B cell (primary cell): Measurements from ENCODE around the gene PRKCA. TPM values are rescaled to one million over a fixed set of nuclear protein-coding genes. Genes with fewer than 3 reads are reported as not detected.

Experiments
- ATAC-seq: fragments of 200-7000 bp; cut with Tn5 transposase; one replicate; pipeline ENCODE4 v1.10.0; 2021; ENCODE audit warnings: low read depth, mild to moderate bottlenecking, moderate number of reproducible peaks, moderate library complexity
- CTCF ChIA-PET: fragments of 350-600 bp; sonication (Branson Sonifier 250); formaldehyde crosslinking; loops from one replicate; lab custom pipeline; 2021; ENCODE audit warnings: antibody characterized with exemption, inconsistent platforms; lab: Charles Lee
- POLR2A ChIA-PET: fragments of 350-600 bp; sonication (Branson Sonifier 250); formaldehyde crosslinking; loops from one replicate; lab custom pipeline; 2021; ENCODE audit warnings: antibody characterized with exemption; lab: Charles Lee
- DNase-seq: peaks from one replicate; pipeline ENCODE4 v3.0.0; 2013
- H2AFZ ChIP-seq: 2 replicates; pipeline ENCODE4 v1.6.1; 2012; ENCODE audit warnings: mild to moderate bottlenecking, low read depth, low read length; ENCODE audit not compliant: insufficient read depth, poor library complexity, severe bottlenecking
- H3K27ac ChIP-seq, 2 donors: 1 replicate in 1 of 2; 2 replicates in 1 of 2; pipeline ENCODE4 v1.5.1; 2012 to 2013; ENCODE audit warnings: low read length in 2 of 2, mild to moderate bottlenecking in 2 of 2, moderate library complexity in 1 of 2
- H3K27me3 ChIP-seq, 4 experiments: fragments of 200-600 bp in 1 of 4; sonication (generic) in 1 of 4; replicated peaks in 1 of 4; 1 replicate in 2 of 4; 2 replicates in 2 of 4; pipeline versions ENCODE4 v1.6.1 to v1.7.0; 2013 to 2016; ENCODE audit warnings: low read length in 3 of 4, mild to moderate bottlenecking in 2 of 4, mixed read lengths in 1 of 4, moderate library complexity in 1 of 4; ENCODE audit not compliant: insufficient read depth in 4 of 4, control insufficient read depth in 3 of 4; ENCODE audit errors: control extremely low read depth in 1 of 4
- H3K36me3 ChIP-seq, 2 experiments: replicated peaks in 1 of 2; 1 replicate in 1 of 2; 2 replicates in 1 of 2; pipeline versions ENCODE4 v1.6.1 to v1.7.1; 2013; ENCODE audit warnings: low read length in 1 of 2; ENCODE audit not compliant: insufficient read depth in 2 of 2, control insufficient read depth in 1 of 2; ENCODE audit errors: control extremely low read depth in 1 of 2, extremely low read depth in 1 of 2
- H3K4me1 ChIP-seq, 2 donors: fragments of 200-600 bp in 1 of 2; sonication (generic) in 1 of 2; 1 replicate in 1 of 2; 2 replicates in 1 of 2; pipeline versions ENCODE4 v1.5.1 to v1.6.1; 2013 to 2017; ENCODE audit warnings: low read length in 2 of 2; ENCODE audit not compliant: control insufficient read depth in 2 of 2, insufficient read depth in 2 of 2
- H3K4me2 ChIP-seq: replicated peaks from 2 replicates; pipeline ENCODE3; 2012; ENCODE audit warnings: mild to moderate bottlenecking, low read depth, low read length; ENCODE audit not compliant: poor library complexity, severe bottlenecking
- H3K4me3 ChIP-seq, 5 experiments: fragments of 200-600 bp in 1 of 5; sonication (generic) in 1 of 5; 1 replicate in 3 of 5; 2 replicates in 2 of 5; pipeline versions ENCODE4 v1.5.1 to v1.7.0; 2011 to 2016; ENCODE audit warnings: low read length in 4 of 5, mild to moderate bottlenecking in 4 of 5, low read depth in 2 of 5, control low read depth in 1 of 5, moderate library complexity in 1 of 5; ENCODE audit not compliant: insufficient read depth in 1 of 5; ENCODE audit errors: control extremely low read depth in 1 of 5, extremely low read depth in 1 of 5
- H3K79me2 ChIP-seq: fragments of 200-600 bp; sonication (generic); one replicate; pipeline ENCODE4 v1.6.0; 2016; ENCODE audit warnings: low read length; ENCODE audit not compliant: control insufficient read depth, insufficient read depth
- H3K9ac ChIP-seq: fragments of 200-600 bp; sonication (generic); 2 replicates; pipeline ENCODE4 v1.6.1; 2017; ENCODE audit warnings: mild to moderate bottlenecking, low read length, moderate library complexity
- H3K9me3 ChIP-seq, 3 donors: one replicate each; pipeline versions ENCODE4 v1.6.1 to v1.7.1; 2013; ENCODE audit warnings: low read length in 2 of 3; ENCODE audit not compliant: control insufficient read depth in 2 of 3, insufficient read depth in 1 of 3; ENCODE audit errors: control extremely low read depth in 1 of 3
- H4K20me1 ChIP-seq: 2 replicates; pipeline ENCODE4 v1.6.0; 2012; ENCODE audit warnings: mild to moderate bottlenecking, low read length; ENCODE audit not compliant: insufficient read depth, control insufficient read depth, poor library complexity, severe bottlenecking
- H3K27ac Mint-ChIP-seq: one replicate; pipeline ENCODE4 v1.8.0; 2021; ENCODE audit warnings: mixed read lengths
- H3K27me3 Mint-ChIP-seq: one replicate; pipeline ENCODE4 v1.8.0; 2021; ENCODE audit warnings: mixed read lengths
- H3K4me1 Mint-ChIP-seq: one replicate; pipeline ENCODE4 v1.8.0; 2021; ENCODE audit warnings: mixed read lengths
- H3K4me3 Mint-ChIP-seq: one replicate; pipeline ENCODE4 v1.8.0; 2021; ENCODE audit warnings: mixed read lengths
- H3K9me3 Mint-ChIP-seq: one replicate; pipeline ENCODE4 v1.8.0; 2022; ENCODE audit warnings: mixed read lengths; ENCODE audit not compliant: insufficient read depth
- CTCF ChIP-seq: fragments of 200-600 bp; IDR thresholded peaks from one replicate; pipeline ENCODE4 v1.8.0; 2022; ENCODE audit warnings: antibody characterized with exemption, mild to moderate bottlenecking
- EZH2 ChIP-seq: IDR thresholded peaks from 2 replicates; pipeline ENCODE4 v1.6.1; 2012; ENCODE audit warnings: borderline replicate concordance, low read depth, mild to moderate bottlenecking, moderate library complexity, low read length; ENCODE audit not compliant: insufficient read depth, poor library complexity, severe bottlenecking
- WGBS: methylation state at CpG from one replicate; pipeline ENCODE4 v1.1.5; 2013; ENCODE audit warnings: missing lambda C conversion rate; ENCODE audit not compliant: insufficient coverage; 5-methylcytosine and 5-hydroxymethylcytosine counted together
- intact Hi-C: fragments of 100-400 bp; cut with micrococcal nuclease; formaldehyde crosslinking; loops from one replicate; pipeline ENCODE4 v1.10.0; 2022
- polyA plus RNA-seq: library from polyadenylated mRNA; depleted of rRNA; stranded (reverse); fragments of >200 nt; gene quantifications from 2 replicates; pipeline ENCODE4 v1.2.3, GENCODE V29; 2012
- total RNA-seq, 2 donors: library from RNA; stranded (reverse); fragments of 120-200 nt in 1 of 2; gene quantifications; 1 replicate in 1 of 2; 2 replicates in 1 of 2; pipeline versions ENCODE4 v1.2.3 to v1.2.4, GENCODE V29; 2013 to 2022

Gene PRKCA
- total and polyA plus RNA-seq, 2 donors (not counting 1 experiment from before 2014, with no cell fraction given), result 0.33 to 7.7 TPM

GRCh38 chr17:66676421-66676820 lies 374.0 kb downstream of the PRKCA start:
- Mint-ChIP-seq H3K9me3 (peaks cover 6% of the 10 kb centered on the region), H3K4me3 (no peak overlapping the region), H3K27ac (no peak overlapping the region), H3K27me3 (no peaks in the 10 kb centered on the region), H3K4me1 (peaks cover 7% of the 10 kb centered on the region)
- Histone ChIP-seq H3K27me3 (no peaks in the 10 kb centered on the region), H3K4me1 (no peaks in the 10 kb centered on the region), H3K4me2 (no peak overlapping the region), H3K9ac (no peak overlapping the region), H2AFZ (no peak overlapping the region), H3K4me3 (no peak overlapping the region), H3K27ac (no peak overlapping the region), H4K20me1 (no peaks in the 10 kb centered on the region), H3K36me3 (no peaks in the 10 kb centered on the region), H3K9me3 (peaks cover 0 to 3% (median 0%) of the 10 kb centered on the region in 3 donors), H3K79me2 (no peaks in the 10 kb centered on the region)
- intact Hi-C loops, result no loop called here
- POLR2A ChIA-PET, result no interaction called here
- TF ChIP-seq EZH2 (no peak), CTCF (no peak)
- DNase-seq, result no peak
- WGBS, result 95% methylated on average over 11 of the region's 11 CpGs
- no peak for ATAC-seq
- CTCF ChIA-PET, result no interaction called here

GRCh38 chr17:66677201-66677981 lies 375.0 kb downstream of the PRKCA start:
- TF ChIP-seq CTCF (no peak), EZH2 (no peak)
- POLR2A ChIA-PET, result no interaction called here
- Mint-ChIP-seq H3K27ac (no peak overlapping the region), H3K4me3 (no peak overlapping the region), H3K27me3 (no peaks in the 10 kb centered on the region), H3K4me1 (peaks cover 7% of the 10 kb centered on the region), H3K9me3 (peaks cover 6% of the 10 kb centered on the region)
- Histone ChIP-seq H3K4me2 (no peak overlapping the region), H3K9ac (no peak overlapping the region), H3K9me3 (peaks cover 0 to 3% (median 0%) of the 10 kb centered on the region in 3 donors), H3K4me3 (no peak overlapping the region), H3K36me3 (no peaks in the 10 kb centered on the region), H3K27ac (no peak overlapping the region), H3K27me3 (no peaks in the 10 kb centered on the region), H3K4me1 (no peaks in the 10 kb centered on the region), H3K79me2 (no peaks in the 10 kb centered on the region), H2AFZ (no peak overlapping the region), H4K20me1 (no peaks in the 10 kb centered on the region)
- DNase-seq, result no peak
- CTCF ChIA-PET, result no interaction called here
- WGBS, result 100% methylated on average over 11 of the region's 13 CpGs
- ATAC-seq, result no peak
- intact Hi-C loops, result no loop called here
